ENCODE measurements around the gene SLC25A45.

SLC25A45 gene

GRCh38 chr11:65388731-65389130 lies 6.3 kb upstream of the SLC25A45 start:
- H3K27me3 ChIP-seq (ENCODE audit: insufficient read depth, low read depth): no peaks in the 10 kb centered on the region
- no peak overlapping the region for H2AFZ ChIP-seq (ENCODE audit: low read depth)
- H3K4me3 ChIP-seq (IDR thresholded peaks at IDR 0.05; ENCODE audit: insufficient read depth, low read depth, low read length): no peak overlapping the region
- peaks cover 72% of the 10 kb centered on the region for H3K4me1 ChIP-seq (ENCODE audit: low read depth, poor library complexity, severe bottlenecking)
- H3K27ac ChIP-seq: peak overlapping the region; percentile 49
- H3K9ac ChIP-seq: peak overlapping the region; percentile 21; the same call in 1 of the 2 replicates
- H3K79me2 ChIP-seq (ENCODE audit: insufficient read depth, low read depth): peaks cover 62% of the 10 kb centered on the region
- H4K20me1 ChIP-seq (ENCODE audit: insufficient read depth): no peaks in the 10 kb centered on the region
- H3K4me2 ChIP-seq: peak overlapping the region; percentile 74
- H3K36me3 ChIP-seq (ENCODE audit: insufficient read depth): no peaks in the 10 kb centered on the region
- TF ChIP-seq CTCF (conservative IDR thresholded peaks at IDR 0.05; ENCODE audit: low read depth, low read length): no peak

GRCh38 chr11:65386307-65387140 lies 4.1 kb upstream of the SLC25A45 start, which contains the start of gene FRMD8:
Gene FRMD8 (plus strand): TSS chr11:65386637. CDS start chr11:65387037, 400 bp downstream.
- peaks cover 55% of the 10 kb centered on the region for H3K79me2 ChIP-seq (ENCODE audit: insufficient read depth, low read depth)
- TF ChIP-seq CTCF (conservative IDR thresholded peaks at IDR 0.05; ENCODE audit: low read depth, low read length): no peak
- no peaks in the 10 kb centered on the region for H4K20me1 ChIP-seq (ENCODE audit: insufficient read depth)
- H3K4me1 ChIP-seq (ENCODE audit: low read depth, poor library complexity, severe bottlenecking): peaks cover 79% of the 10 kb centered on the region
- H3K27me3 ChIP-seq (ENCODE audit: insufficient read depth, low read depth): no peaks in the 10 kb centered on the region
- H3K27ac ChIP-seq: peak within 1 kb of the TSS; percentile 49
- peak within 1 kb of the TSS; percentile 63 for H3K4me3 ChIP-seq (IDR thresholded peaks at IDR 0.05; ENCODE audit: insufficient read depth, low read depth, low read length)
- H3K4me2 ChIP-seq: peak within 1 kb of the TSS; percentile 74
- peak within 1 kb of the TSS; percentile 69; the same call in 1 of the 2 replicates for H2AFZ ChIP-seq (ENCODE audit: low read depth)
- no peaks in the 10 kb centered on the region for H3K36me3 ChIP-seq (ENCODE audit: insufficient read depth)
- H3K9ac ChIP-seq: peak within 1 kb of the TSS; percentile 69

GRCh38 chr11:65384301-65384889 lies 1.9 kb upstream of the SLC25A45 start:
- Histone ChIP-seq H4K20me1 (ENCODE audit: insufficient read depth) (no peaks in the 10 kb centered on the region), H3K4me3 (IDR thresholded peaks at IDR 0.05; ENCODE audit: insufficient read depth, low read depth, low read length) (no peak overlapping the region), H2AFZ (ENCODE audit: low read depth) (no peak overlapping the region), H3K9ac (no peak overlapping the region), H3K27me3 (ENCODE audit: insufficient read depth, low read depth) (no peaks in the 10 kb centered on the region), H3K27ac (peak overlapping the region; percentile 49; the same call in 1 of the 2 replicates), H3K36me3 (ENCODE audit: insufficient read depth) (no peaks in the 10 kb centered on the region), H3K79me2 (ENCODE audit: insufficient read depth, low read depth) (peaks cover 48% of the 10 kb centered on the region), H3K4me1 (ENCODE audit: low read depth, poor library complexity, severe bottlenecking) (peaks cover 73% of the 10 kb centered on the region), H3K4me2 (no peak overlapping the region; the same call in 1 of the 2 replicates)
- no peak for TF ChIP-seq CTCF (conservative IDR thresholded peaks at IDR 0.05; ENCODE audit: low read depth, low read length)

- Histone ChIP-seq H3K27ac (peak overlapping the region; percentile 95; the same call in 1 of the 2 replicates), H2AFZ (ENCODE audit: low read depth) (no peak overlapping the region), H3K9ac (no peak overlapping the region), H3K4me1 (ENCODE audit: low read depth, poor library complexity, severe bottlenecking) (peaks cover 67% of the 10 kb centered on the region), H3K36me3 (ENCODE audit: insufficient read depth) (no peaks in the 10 kb centered on the region), H3K4me3 (IDR thresholded peaks at IDR 0.05; ENCODE audit: insufficient read depth, low read depth, low read length) (no peak overlapping the region), H3K27me3 (ENCODE audit: insufficient read depth, low read depth) (no peaks in the 10 kb centered on the region), H4K20me1 (ENCODE audit: insufficient read depth) (no peaks in the 10 kb centered on the region), H3K4me2 (peak overlapping the region; percentile 79; the same call in 1 of the 2 replicates), H3K79me2 (ENCODE audit: insufficient read depth, low read depth) (peaks cover 42% of the 10 kb centered on the region)
- TF ChIP-seq CTCF (conservative IDR thresholded peaks at IDR 0.05; ENCODE audit: low read depth, low read length): no peak
Measured at GRCh38 chr11:65383778-65384177, 1.3 kb upstream of the SLC25A45 start.
